Aorta (tissue), 5 donors: ENCODE data around the gene SHQ1. TPM values are rescaled to one million over a fixed set of nuclear protein-coding genes. Genes with fewer than 3 reads are reported as not detected.

Experiments used
- ATAC-seq: fragments of 200-7000 bp; cut with Tn5 transposase; one replicate; pipeline ENCODE4 v1.9.1; 2022; ENCODE audit warnings: moderate library complexity; ENCODE audit not compliant: low FRiP score
- DNase-seq, 2 donors: peaks; one replicate each; pipeline ENCODE4 v3.0.0-alpha.2; 2020
- H3K27ac ChIP-seq, 2 donors: one replicate each; pipeline ENCODE4 v1.5.1; 2013; ENCODE audit warnings: low read length in 2 of 2, mild to moderate bottlenecking in 2 of 2, moderate library complexity in 2 of 2, control low read depth in 1 of 2, inconsistent platforms in 1 of 2, low read depth in 1 of 2
- H3K27me3 ChIP-seq, 2 donors: one replicate each; pipeline ENCODE4 v1.6.1; 2013; ENCODE audit warnings: control low read depth in 1 of 2, low read length in 1 of 2, mild to moderate bottlenecking in 1 of 2, moderate library complexity in 1 of 2; ENCODE audit not compliant: insufficient read depth in 2 of 2, control insufficient read depth in 1 of 2
- H3K36me3 ChIP-seq, 2 donors: one replicate each; pipeline ENCODE4 v1.6.1; 2013; ENCODE audit warnings: control low read depth in 1 of 2, low read length in 1 of 2, mild to moderate bottlenecking in 1 of 2; ENCODE audit not compliant: insufficient read depth in 2 of 2, control insufficient read depth in 1 of 2
- H3K4me1 ChIP-seq, 2 donors: one replicate each; pipeline ENCODE4 v1.6.1; 2013; ENCODE audit warnings: low read length in 2 of 2, control low read depth in 1 of 2, mild to moderate bottlenecking in 1 of 2, moderate library complexity in 1 of 2; ENCODE audit not compliant: insufficient read depth in 2 of 2, control insufficient read depth in 1 of 2
- H3K4me3 ChIP-seq, 2 donors: one replicate each; pipeline ENCODE4 v1.5.1; 2013; ENCODE audit warnings: low read length in 2 of 2, control low read depth in 1 of 2, mild to moderate bottlenecking in 1 of 2
- H3K9me3 ChIP-seq: one replicate; pipeline ENCODE4 v1.6.1; 2013; ENCODE audit warnings: mild to moderate bottlenecking, low read length; ENCODE audit not compliant: control insufficient read depth
- WGBS, 2 donors: extraction: QIAGEN DNeasy Blood & Tissue Kit; methylation state at CpG; one replicate each; pipeline ENCODE4 v1.1.7; 2013; 5-methylcytosine and 5-hydroxymethylcytosine counted together
- intact Hi-C, 2 donors: fragments of 100-400 bp; cut with DNase I; formaldehyde crosslinking; loops; one replicate each; pipeline versions ENCODE4 v1.14.2 to v1.15.0; 2022
- long read RNA-seq, 2 donors: library from polyadenylated mRNA; unstranded; transcript quantifications; one replicate each; pipeline ENCODE4 v2.0.0, GENCODE V29; 2020 to 2021
- polyA plus RNA-seq, 2 donors: library from polyadenylated mRNA; stranded (reverse); fragments of 200-250 nt; gene quantifications; one replicate each; pipeline ENCODE4 v1.2.3, GENCODE V29; 2013
- total RNA-seq, 2 donors: library from RNA; stranded (reverse); fragmentation: NEBNext Ultra II Directional; extraction: Animal tissue kit (Norgen Biotek cat#: 25700); gene quantifications; one replicate each; pipeline ENCODE4 v1.2.1, GENCODE V29; 2021
- donor health status: healthy with polysubstance abuse.
- donor health status: Bipolar disorder and iron deficiency.
- donor health status: DM: no; HTN: no; CAD: no.
- donor health status: DM: no; HTN: no; CAD: no.
- donor health status: DM: yes; HTN: yes; CAD: no.

SHQ1 gene
- total RNA-seq = 10 to 100 TPM; 17.0 to 19.0 TPM
- 1 to 10 TPM; 6.0 to 6.9 TPM for polyA plus RNA-seq
- long read RNA-seq, donor 1, transcript SHQ1-201 (11 exons, 2,879 nt) = major isoform, 48 of 67 reads
- long read RNA-seq, donor 1, partial matches to known transcripts = 5 of 67 reads
- long read RNA-seq, donor 1, other reads (novel, unspliced or antisense) = 14 of 67 reads
- long read RNA-seq, donor 2, transcript SHQ1-201 (11 exons, 2,879 nt) = major isoform, 5 of 8 reads
- long read RNA-seq, donor 2, partial matches to known transcripts = 2 of 8 reads
- long read RNA-seq, donor 2, other reads (novel, unspliced or antisense) = 1 of 8 reads

DNA sequence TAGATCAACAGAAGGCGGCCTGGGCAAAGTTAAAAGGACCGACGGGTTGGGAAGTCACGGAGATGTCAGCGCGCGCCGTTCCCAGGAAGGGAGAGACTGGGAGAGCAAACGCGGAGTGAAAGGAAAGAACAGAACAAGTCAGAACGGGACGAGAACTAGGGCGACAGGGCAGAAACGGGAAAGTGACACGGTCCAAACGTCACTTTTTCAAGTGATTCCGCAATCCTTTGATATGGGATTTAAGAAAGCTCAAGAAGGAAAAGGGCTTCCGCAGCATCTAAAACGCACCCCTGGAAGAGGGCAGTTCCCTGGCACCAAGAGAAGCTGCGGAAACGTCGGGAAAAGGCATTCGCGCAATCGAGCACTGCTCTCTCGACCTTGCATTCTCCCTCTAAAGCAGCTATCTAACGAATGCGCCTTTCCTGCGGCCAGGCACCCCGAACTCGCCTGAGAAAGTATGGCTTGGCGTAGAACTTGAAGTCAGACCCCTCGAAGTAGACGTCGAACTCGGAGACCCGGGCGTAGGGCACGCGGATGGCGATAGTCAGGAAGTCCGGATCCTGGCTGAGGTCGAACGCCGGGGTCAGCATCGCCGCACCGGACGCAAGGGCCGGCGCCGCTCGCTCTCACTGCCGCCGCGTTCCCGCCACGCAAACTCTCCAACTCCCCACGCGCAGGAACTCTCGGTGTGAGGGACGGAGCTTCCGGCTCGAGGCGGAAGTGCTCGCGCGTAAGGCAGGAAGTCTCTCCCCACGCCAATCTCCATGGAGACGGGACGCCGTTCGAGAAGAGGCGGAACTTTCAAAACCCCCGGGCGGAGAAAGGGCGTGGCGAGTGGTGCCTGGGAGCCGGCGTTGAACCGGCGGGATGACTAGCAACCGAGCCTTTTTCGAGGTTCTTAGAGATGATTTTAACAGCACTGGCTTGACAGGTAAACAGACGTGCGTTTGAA is at the start of gene SHQ1:
Gene SHQ1, minus strand, starts transcription at position 695 of the 952 bp plus-strand sequence. Its CDS starts 105 bp downstream, at position 590.
- Histone ChIP-seq H3K27ac (peak within 1 kb of the TSS in 1 of 2 donors; percentile 28), H3K36me3 (no peaks in the 10 kb centered on the region), H3K4me3 (peak within 1 kb of the TSS; percentile 71 to 75), H3K27me3 (no peaks in the 10 kb centered on the region), H3K4me1 (no peaks in the 10 kb centered on the region), H3K9me3 (no peaks in the 10 kb centered on the region)
- WGBS, 2 donors = 0% methylated on average over 86 of the region's 86 CpGs
- ATAC-seq (peak; percentile 97), DNase-seq (peak; percentile 98 to 99)
- intact Hi-C loops = loop anchor here (5.0 to 10.0 kb wide), 5 partner anchors 39 to 1123 kb away; partner anchors contain the start of genes EBLN2 (in 1 of the 2), EIF4E3 (in 1 of the 2), GXYLT2 (in 1 of the 2) and PPP4R2 (in 1 of the 2)

- Histone ChIP-seq H3K4me3 (no peak overlapping the region), H3K27me3 (no peaks in the 10 kb centered on the region), H3K27ac (no peak overlapping the region), H3K4me1 (peaks cover 0 to 3% of the 10 kb centered on the region in 2 donors), H3K36me3 (no peaks in the 10 kb centered on the region), H3K9me3 (no peaks in the 10 kb centered on the region)
- ATAC-seq (no peak), DNase-seq (no peak)
- intact Hi-C loops = no loop called here
Measured at GRCh38 chr3:72897758-72898007, 49.4 kb upstream of the SHQ1 start.

- Histone ChIP-seq H3K36me3 (no peaks in the 10 kb centered on the region), H3K27me3 (no peaks in the 10 kb centered on the region), H3K4me1 (peaks cover 0 to 3% of the 10 kb centered on the region in 2 donors), H3K9me3 (no peaks in the 10 kb centered on the region), H3K4me3 (no peak overlapping the region), H3K27ac (no peak overlapping the region)
- no peak for ATAC-seq
- no peak for DNase-seq
- WGBS, 2 donors = 38 to 48% methylated on average over 4 of the region's 4 CpGs
- intact Hi-C loops = no loop called here
Measured at GRCh38 chr3:72896996-72897757, 48.9 kb upstream of the SHQ1 start.

GRCh38 chr3:72894976-72895552 is 46.8 kb upstream of the SHQ1 start:
- no peak for DNase-seq
- Histone ChIP-seq H3K4me3 (no peak overlapping the region), H3K4me1 (peaks cover 0 to 1% of the 10 kb centered on the region in 2 donors), H3K36me3 (no peaks in the 10 kb centered on the region), H3K9me3 (no peaks in the 10 kb centered on the region), H3K27ac (no peak overlapping the region), H3K27me3 (no peaks in the 10 kb centered on the region)
- WGBS, 2 donors = 90 to 94% methylated on average over 5 of the region's 5 CpGs
- intact Hi-C loops = no loop called here
- ATAC-seq = no peak

- no peak for ATAC-seq
- WGBS, 2 donors = 75 to 78% methylated on average over 4 of the region's 4 CpGs
Measured at GRCh38 chr3:72892870-72893269, 44.6 kb upstream of the SHQ1 start.

GRCh38 chr3:72892081-72892775 is 44.0 kb upstream of the SHQ1 start:
- H3K27ac ChIP-seq = no peak overlapping the region
- no peaks in the 10 kb centered on the region for H3K9me3 ChIP-seq
- ATAC-seq (peak; percentile 76), DNase-seq (no peak)
- H3K36me3 ChIP-seq = no peaks in the 10 kb centered on the region
- H3K4me1 ChIP-seq = no peaks in the 10 kb centered on the region
- H3K27me3 ChIP-seq = no peaks in the 10 kb centered on the region
- intact Hi-C loops = no loop called here
- 74 to 81% methylated on average over 4 of the region's 4 CpGs for WGBS, 2 donors
- no peak overlapping the region for H3K4me3 ChIP-seq

More at GRCh38 chr3:72892870-72893269, 44.6 kb upstream of the SHQ1 start:
- no peak overlapping the region for H3K4me3 ChIP-seq
- no peaks in the 10 kb centered on the region for H3K27me3 ChIP-seq
- H3K36me3 ChIP-seq = no peaks in the 10 kb centered on the region
- H3K9me3 ChIP-seq = no peaks in the 10 kb centered on the region
- H3K4me1 ChIP-seq = no peaks in the 10 kb centered on the region
- no peak overlapping the region for H3K27ac ChIP-seq
- intact Hi-C loops = no loop called here
- DNase-seq = no peak

DNA sequence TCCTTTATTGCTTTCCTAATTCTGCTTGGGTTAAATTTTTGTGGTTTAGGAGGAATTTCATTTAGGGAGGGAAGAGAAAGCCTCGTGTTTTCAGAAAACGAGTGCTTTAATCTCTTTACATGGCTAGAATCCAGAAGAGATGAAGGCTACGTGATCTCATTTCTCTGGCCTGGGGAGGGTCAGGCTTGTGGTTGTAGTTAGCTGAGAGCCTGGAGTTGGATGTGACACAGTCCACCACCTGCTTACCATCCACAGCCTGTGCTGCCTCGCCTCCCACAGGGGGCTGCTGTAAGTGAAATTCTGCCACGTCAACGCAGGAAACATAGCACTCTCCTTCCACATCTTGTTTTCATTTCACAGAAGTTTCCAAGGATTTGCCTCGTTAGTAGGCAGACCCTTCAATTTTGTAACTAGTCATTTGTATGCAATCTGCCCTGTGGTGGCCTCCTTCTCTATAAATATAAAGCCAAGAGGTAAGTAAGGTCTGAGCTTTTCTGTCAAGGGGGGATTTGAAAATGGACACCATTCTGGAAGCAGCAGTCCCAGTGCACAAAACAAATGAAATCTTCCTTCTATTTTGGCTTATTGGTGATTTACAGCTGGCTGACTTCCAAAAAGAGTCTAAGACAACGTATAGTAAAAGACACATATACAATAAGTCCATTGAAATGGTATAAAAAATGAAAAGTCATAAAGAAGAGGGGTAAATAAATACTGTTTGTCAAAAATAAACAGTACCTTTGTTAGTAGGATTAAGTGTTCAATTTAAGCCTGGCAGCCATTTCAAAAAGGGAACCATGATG is 43.0 kb upstream of the SHQ1 start:
- DNase-seq = peak in 1 of 2 donors; percentile 71
- H3K9me3 ChIP-seq = no peaks in the 10 kb centered on the region
- intact Hi-C loops = no loop called here
- no peaks in the 10 kb centered on the region for H3K4me1 ChIP-seq
- H3K27ac ChIP-seq = peak overlapping the region; percentile 6 to 59
- no peaks in the 10 kb centered on the region for H3K27me3 ChIP-seq
- no peak overlapping the region for H3K4me3 ChIP-seq
- WGBS, 2 donors = 4 to 8% methylated on average over 8 of the region's 8 CpGs
- ATAC-seq = no peak
- H3K36me3 ChIP-seq = no peaks in the 10 kb centered on the region
